ENCODE data around the gene SAMD13. TPM values are rescaled to one million over a fixed set of nuclear protein-coding genes. Genes with fewer than 3 reads are reported as not detected.
A peak's percentile ranks its signal among the peaks of the same experiment; 100 is the strongest.

The SAMD13 gene
- total and polyA plus RNA-seq, 2 donors (not counting 3 experiments of a cell fraction or from before 2014, with no cell fraction given), result 1.2 to 4.8 TPM

GRCh38 chr1:84298328-84298683 lies 3.2 kb upstream of the SAMD13 start:
- peak; percentile 42 for TF ChIP-seq MYC (IDR thresholded peaks at IDR 0.05; ENCODE audit: low read depth, low read length)
- TF ChIP-seq POLR2AphosphoS5 (IDR thresholded peaks at IDR 0.05; ENCODE audit: insufficient read depth, low read depth, low read length), result peak; percentile 62
- TF ChIP-seq POLR2A (IDR thresholded peaks at IDR 0.05; ENCODE audit: low read depth, low read length), result peak; percentile 73
- no peak for TF ChIP-seq MAX (IDR thresholded peaks at IDR 0.05; ENCODE audit: insufficient read depth, insufficient read length)
- dilution Hi-C loops (cut with MboI; ENCODE audit: extremely low pct_ligation_motif_present, low sequenced_read_pairs), result no loop called here
- Histone ChIP-seq H2AFZ (ENCODE audit: low read depth, low read length) (peak overlapping the region; percentile 79), H3K4me1 (ENCODE audit: control insufficient read depth, extremely low read depth, insufficient read depth, low read length) (peaks cover 46% of the 10 kb centered on the region), H3K36me3 (ENCODE audit: control insufficient read depth in 2 of 2, extremely low read depth in 1 of 2, insufficient read depth in 2 of 2, low read length in 2 of 2) (no peaks in the 10 kb centered on the region), H3K4me2 (ENCODE audit: insufficient read depth, low read length) (peak overlapping the region; percentile 58), H3K4me3 (replicated peaks in 1 of 3; ENCODE audit: insufficient read depth in 1 of 3, low read depth in 1 of 3, low read length in 3 of 3) (peak overlapping the region; percentile 72 to 94 (median 78)), H3K9ac (replicated peaks; ENCODE audit: extremely low read depth, insufficient read depth, low read length) (peak overlapping the region; percentile 77), H3K79me2 (ENCODE audit: control insufficient read depth, insufficient read depth, low read length) (no peaks in the 10 kb centered on the region), H3K27ac (ENCODE audit: insufficient read depth, low read depth, low read length) (peak overlapping the region; percentile 75), H3K27me3 (ENCODE audit: control insufficient read depth in 2 of 2, insufficient read depth in 2 of 2, low read length in 2 of 2) (no peaks in the 10 kb centered on the region), H3K9me3 (replicated peaks; ENCODE audit: control insufficient read depth, insufficient read depth, low read length) (peaks cover 2% of the 10 kb centered on the region), H3K9me1 (replicated peaks; ENCODE audit: control insufficient read depth, extremely low read depth, insufficient read depth, low read length) (no peaks in the 10 kb centered on the region), H4K20me1 (replicated peaks; ENCODE audit: control insufficient read depth, extremely low read depth, insufficient read depth, low read length) (no peaks in the 10 kb centered on the region)
- BruUV-seq (replicated peaks), result no TSS peak
- FAIRE-seq, result no peak
- intact Hi-C loops (cut with micrococcal nuclease), result loop anchor here (1.0 to 2.0 kb wide), 2 partner anchors 51 to 124 kb away; no protein-coding TSS in a partner anchor
- CTCF ChIA-PET, result interaction anchor here (0.7 to 2.6 kb wide), 5 partner anchors 30 to 157 kb away, joined by 3 to 16 read pairs (median 7); partner anchors contain the start of gene PRKACB
- peak; percentile 61 for DNase-seq (ENCODE audit: low read depth, low spot score)
- POLR2A ChIA-PET, result interaction anchor here (1.0 kb wide), 1 partner anchor 154 kb away, joined by 5 read pairs; the partner anchor contains the start of gene PRKACB

- BruUV-seq (replicated peaks), result TSS peak; percentile 23
- intact Hi-C loops (cut with micrococcal nuclease) (loop anchor here (1.0 to 2.0 kb wide), 3 partner anchors 52 to 305 kb away; no protein-coding TSS in a partner anchor), dilution Hi-C loops (cut with MboI; ENCODE audit: extremely low pct_ligation_motif_present, low sequenced_read_pairs) (no loop called here)
- TF ChIP-seq POLR2A (IDR thresholded peaks at IDR 0.05; ENCODE audit: low read depth, low read length) (no peak), GATA2 (IDR thresholded peaks at IDR 0.05; ENCODE audit: insufficient read depth, insufficient read length, low read depth, low read length) (no peak), EZH2 (IDR thresholded peaks at IDR 0.05; ENCODE audit: borderline replicate concordance, low read depth, low read length, severe bottlenecking) (no peak), MAX (IDR thresholded peaks at IDR 0.05; ENCODE audit: insufficient read depth, insufficient read length) (no peak), MYC (IDR thresholded peaks at IDR 0.05; ENCODE audit: low read depth, low read length) (no peak), CTCF (IDR thresholded peaks at IDR 0.05; ENCODE audit: extremely low read depth in 1 of 2, insufficient read depth in 1 of 2, low read depth in 1 of 2, low read length in 2 of 2) (no peak), FOS (IDR thresholded peaks at IDR 0.05; ENCODE audit: borderline replicate concordance, insufficient read depth, low read length) (no peak)
- Histone ChIP-seq H3K27me3 (ENCODE audit: control insufficient read depth in 2 of 2, insufficient read depth in 2 of 2, low read length in 2 of 2) (no peaks in the 10 kb centered on the region), H3K9me3 (replicated peaks; ENCODE audit: control insufficient read depth, insufficient read depth, low read length) (peaks cover 2% of the 10 kb centered on the region), H3K4me1 (ENCODE audit: control insufficient read depth, extremely low read depth, insufficient read depth, low read length) (peaks cover 51% of the 10 kb centered on the region), H3K9ac (replicated peaks; ENCODE audit: extremely low read depth, insufficient read depth, low read length) (peak overlapping the region; percentile 77), H3K36me3 (ENCODE audit: control insufficient read depth in 2 of 2, extremely low read depth in 1 of 2, insufficient read depth in 2 of 2, low read length in 2 of 2) (no peaks in the 10 kb centered on the region), H3K4me2 (ENCODE audit: insufficient read depth, low read length) (peak overlapping the region; percentile 58), H3K27ac (ENCODE audit: insufficient read depth, low read depth, low read length) (peak overlapping the region; percentile 75), H3K4me3 (replicated peaks in 1 of 3; ENCODE audit: insufficient read depth in 1 of 3, low read depth in 1 of 3, low read length in 3 of 3) (peak overlapping the region; percentile 72 to 94 (median 78)), H3K9me1 (replicated peaks; ENCODE audit: control insufficient read depth, extremely low read depth, insufficient read depth, low read length) (no peaks in the 10 kb centered on the region), H2AFZ (ENCODE audit: low read depth, low read length) (peak overlapping the region; percentile 79), H3K79me2 (ENCODE audit: control insufficient read depth, insufficient read depth, low read length) (no peaks in the 10 kb centered on the region), H4K20me1 (replicated peaks; ENCODE audit: control insufficient read depth, extremely low read depth, insufficient read depth, low read length) (no peaks in the 10 kb centered on the region)
- CTCF ChIA-PET, result interaction anchor here (0.7 to 2.6 kb wide), 4 partner anchors 31 to 158 kb away, joined by 3 to 16 read pairs (median 8); partner anchors contain the start of gene PRKACB
- FAIRE-seq (no peak), DNase-seq (ENCODE audit: low read depth, low spot score) (peak; percentile 60)
- POLR2A ChIA-PET, result interaction anchor here (1.0 kb wide), 1 partner anchor 155 kb away, joined by 5 read pairs; the partner anchor contains the start of gene PRKACB
Measured at GRCh38 chr1:84298684-84299535, 2.6 kb upstream of the SAMD13 start.

Data from endothelial cell of umbilical vein (primary cell).